Measurements from ENCODE around the gene TBC1D22A. TPM values are rescaled to one million over a fixed set of nuclear protein-coding genes. Genes with fewer than 3 reads are reported as not detected.

TBC1D22A gene
- total and polyA plus RNA-seq, 10 of the 15 experiments (the other 5 are each of a cell fraction or from before 2014, with no cell fraction given) = 0.63 to 44.7 (median 27.4) TPM

GRCh38 chr22:46986788-46987187, 224.3 kb downstream of the TBC1D22A start:
- Histone ChIP-seq H3K4me3 (no peak overlapping the region), H3K36me3 (ENCODE audit: control insufficient read depth in 2 of 2, insufficient read depth in 2 of 2, low read length in 1 of 2) (peaks cover 2 to 17% of the 10 kb centered on the region in 2 experiments), H3K4me2 (ENCODE audit: control insufficient read depth, insufficient read depth) (no peak overlapping the region), H3K27ac (ENCODE audit: control insufficient read depth, insufficient read depth) (no peak overlapping the region), H3K4me1 (ENCODE audit: control insufficient read depth, insufficient read depth, low read length) (no peaks in the 10 kb centered on the region), H3K27me3 (replicated peaks in 1 of 2; ENCODE audit: control insufficient read depth in 2 of 2, insufficient read depth in 2 of 2, low read length in 1 of 2) (no peaks in the 10 kb centered on the region), H2AFZ (ENCODE audit: control insufficient read depth, low read depth, low read length) (no peak overlapping the region), H3K9me3 (replicated peaks; ENCODE audit: control insufficient read depth, insufficient read depth, low read length) (no peaks in the 10 kb centered on the region), H3K9ac (ENCODE audit: control insufficient read depth, insufficient read depth, low read length) (no peak overlapping the region), H4K20me1 (ENCODE audit: control insufficient read depth, insufficient read depth) (no peaks in the 10 kb centered on the region), H3K79me2 (ENCODE audit: control insufficient read depth, insufficient read depth, low read length) (no peaks in the 10 kb centered on the region; the same call in 1 of the 2 replicates)
- RAD21 ChIA-PET (ENCODE audit: unreplicated experiment) = no interaction called here
- TF ChIP-seq CBX5 (IDR thresholded peaks at IDR 0.05; ENCODE audit: low read depth) (no peak), RELB (IDR thresholded peaks at IDR 0.05; ENCODE audit: low read depth) (no peak), SIN3A (IDR thresholded peaks at IDR 0.05; ENCODE audit: low read depth, low read length) (no peak), MYB (IDR thresholded peaks at IDR 0.05; ENCODE audit: borderline replicate concordance, low read depth, low read length) (no peak), E4F1 (IDR thresholded peaks at IDR 0.05; ENCODE audit: borderline replicate concordance, partially characterized antibody) (no peak), ATF2 (IDR thresholded peaks at IDR 0.05; ENCODE audit: low read length) (no peak), STAT3 (IDR thresholded peaks at IDR 0.05; ENCODE audit: low read depth, low read length) (no peak)
- CTCF ChIA-PET = no interaction called here
- intact Hi-C loops (cut with micrococcal nuclease; ENCODE audit: unreplicated experiment) (no loop called here), in situ Hi-C loops (cut with MboI) (no loop called here)
- ATAC-seq (no peak), DNase-seq (ENCODE audit: low read depth, low spot score) (no peak), FAIRE-seq (no peak)
- WGBS (ENCODE audit: insufficient coverage, insufficient replicate concordance, low lambda C conversion rate, missing lambda C conversion rate) = over 99% methylated on average over 11 of the region's 11 CpGs
- SMC1A ChIA-PET (ENCODE audit: uncharacterized antibody, unreplicated experiment) = no interaction called here
- BruUV-seq (replicated peaks) = no TSS peak
- POLR2A ChIA-PET = no interaction called here

Measured in GM12878 (cell line).